Stimulated activated CD8-positive, alpha-beta memory T cell treated with anti-CD3 and anti-CD28 coated beads, Interleukin-2, amount 100 ng/mL, for 48 hours (primary cell): ENCODE data around the gene TARS2.

Experiments used
- DNase-seq, 2 donors: peaks; one replicate each; pipeline ENCODE4 v3.0.0-alpha.2; 2020; ENCODE audit warnings: low read depth in 2 of 2

TARS2 gene

GRCh38 chr1:150508982-150509381 is 21.8 kb downstream of the TARS2 start:
- no peak for DNase-seq

- DNase-seq: no peak
Observed at GRCh38 chr1:150511551-150511950, 24.3 kb downstream of the TARS2 start.

DNA sequence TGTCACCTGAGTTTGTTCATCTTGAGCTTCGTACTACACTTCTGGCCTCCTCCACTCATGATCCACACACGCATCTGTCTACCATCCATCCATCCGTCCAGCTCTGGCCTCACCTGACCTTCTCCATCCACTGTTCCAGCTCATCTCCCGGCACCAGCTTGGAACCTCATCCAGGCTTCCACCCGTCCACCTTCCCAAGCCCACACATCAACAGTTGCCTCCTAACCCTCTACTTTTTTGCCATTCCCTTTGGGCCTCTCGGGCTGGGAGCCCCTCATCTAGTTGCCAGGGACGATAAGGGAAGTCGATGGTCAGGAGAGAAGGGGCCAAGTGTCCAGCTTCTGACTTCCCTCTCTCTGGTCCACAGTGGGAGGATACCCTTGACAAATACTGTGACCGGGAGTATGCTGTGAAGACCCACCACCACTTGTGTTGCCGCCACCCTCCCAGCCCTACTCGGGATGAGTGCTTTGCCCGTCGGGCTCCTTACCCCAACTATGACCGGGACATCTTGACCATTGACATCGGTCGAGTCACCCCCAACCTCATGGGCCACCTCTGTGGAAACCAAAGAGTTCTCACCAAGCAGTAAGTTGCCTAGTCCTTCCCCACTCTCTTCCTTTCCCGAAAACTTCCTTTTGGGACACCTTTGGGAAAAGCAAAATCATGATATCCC is 24.9 kb downstream of the TARS2 start:
- DNase-seq: no peak

- no peak for DNase-seq
Observed at GRCh38 chr1:150512846-150513245, 25.6 kb downstream of the TARS2 start.

DNA sequence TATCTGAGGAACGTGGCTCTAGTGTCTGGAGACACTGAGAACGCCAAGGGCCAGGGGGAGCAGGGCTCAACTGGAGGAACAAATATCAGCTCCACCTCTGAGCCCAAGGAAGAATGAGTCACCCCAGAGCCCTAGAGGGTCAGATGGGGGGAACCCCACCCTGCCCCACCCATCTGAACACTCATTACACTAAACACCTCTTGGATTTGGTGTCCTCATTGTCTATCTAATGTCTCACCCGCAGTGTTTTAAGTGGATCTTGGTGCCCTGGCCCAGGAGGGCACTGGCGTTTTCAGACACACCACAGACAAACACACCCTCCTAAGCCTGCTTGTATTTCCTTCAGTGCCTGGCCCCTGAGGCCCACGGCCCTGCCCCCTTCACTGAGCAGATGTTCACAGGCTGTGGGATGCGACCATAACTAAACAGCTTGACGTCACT is 26.2 kb downstream of the TARS2 start:
- no peak for DNase-seq

GRCh38 chr1:150514260-150514659 is 27.0 kb downstream of the TARS2 start:
- DNase-seq: no peak

DNA sequence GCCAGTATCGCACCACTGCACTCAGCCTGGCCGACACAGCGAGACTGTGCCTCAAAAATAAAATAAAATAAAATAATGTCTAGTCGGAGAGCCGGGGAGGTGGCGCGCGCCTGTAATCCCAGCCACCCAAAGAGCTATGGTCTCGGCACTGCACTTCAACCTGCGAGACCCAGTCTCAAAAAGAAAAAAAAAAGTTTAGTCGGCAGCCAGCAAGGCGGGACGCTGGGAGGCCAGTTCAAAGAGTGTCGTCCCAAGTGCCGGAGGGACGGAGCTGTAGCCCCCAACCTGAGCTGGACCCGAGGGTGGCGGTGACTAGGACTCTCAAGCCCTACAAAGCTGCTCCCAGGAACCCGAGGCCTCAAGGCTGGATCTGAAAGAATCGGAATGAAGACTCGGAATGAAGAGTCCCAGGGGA is 27.7 kb downstream of the TARS2 start:
- no peak for DNase-seq

GRCh38 chr1:150515328-150516049 is 28.3 kb downstream of the TARS2 start, which contains the start of gene FALEC:
TSS of gene FALEC (plus strand) at chr1:150515752.
- peak; percentile 90 to 93 for DNase-seq

- no peak for DNase-seq
Observed at GRCh38 chr1:150516050-150516591, 28.9 kb downstream of the TARS2 start.

DNA sequence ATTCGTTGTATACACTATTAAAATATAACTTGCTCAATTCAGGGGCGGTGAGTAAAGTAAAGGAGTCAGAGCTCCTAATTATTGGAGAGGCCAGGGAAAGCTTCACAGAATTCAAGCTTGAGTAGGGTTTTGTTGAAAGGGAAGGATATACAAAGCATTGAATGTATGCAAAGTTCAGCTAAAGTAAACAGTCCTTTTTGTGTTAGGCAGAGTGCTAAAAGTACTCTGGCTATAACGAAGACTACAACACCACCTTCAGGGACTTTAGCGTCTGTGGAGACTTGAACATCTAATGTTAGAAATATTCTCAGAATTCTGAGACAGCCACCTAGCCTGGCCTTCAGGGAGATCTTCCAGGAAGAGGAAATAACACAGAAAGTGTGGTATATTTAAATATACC is 29.4 kb downstream of the TARS2 start:
- no peak for DNase-seq

GRCh38 chr1:150521196-150521968 is 34.2 kb downstream of the TARS2 start:
- no peak for DNase-seq

DNA sequence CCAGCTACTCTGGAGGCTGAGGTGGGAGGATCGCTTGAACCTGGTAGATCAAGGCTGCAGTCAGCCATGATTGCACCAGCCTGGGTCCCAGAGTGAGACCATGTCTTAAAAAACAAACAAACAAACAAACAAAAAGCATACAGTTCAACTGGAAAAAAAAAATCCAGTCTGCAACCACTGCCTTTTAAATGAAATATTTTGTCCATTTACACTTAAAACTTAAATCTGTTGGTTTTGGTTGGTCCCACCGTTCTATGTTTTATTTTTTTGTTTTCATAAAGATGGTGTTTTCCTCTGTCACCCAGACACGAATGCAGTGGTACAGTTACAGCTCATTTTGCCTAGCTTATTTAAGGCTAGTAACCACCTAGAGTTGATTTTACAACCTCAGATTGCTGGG is 38.1 kb downstream of the TARS2 start:
- DNase-seq: no peak

- no peak for DNase-seq
Observed at GRCh38 chr1:150528196-150528595, 41.0 kb downstream of the TARS2 start.

DNA sequence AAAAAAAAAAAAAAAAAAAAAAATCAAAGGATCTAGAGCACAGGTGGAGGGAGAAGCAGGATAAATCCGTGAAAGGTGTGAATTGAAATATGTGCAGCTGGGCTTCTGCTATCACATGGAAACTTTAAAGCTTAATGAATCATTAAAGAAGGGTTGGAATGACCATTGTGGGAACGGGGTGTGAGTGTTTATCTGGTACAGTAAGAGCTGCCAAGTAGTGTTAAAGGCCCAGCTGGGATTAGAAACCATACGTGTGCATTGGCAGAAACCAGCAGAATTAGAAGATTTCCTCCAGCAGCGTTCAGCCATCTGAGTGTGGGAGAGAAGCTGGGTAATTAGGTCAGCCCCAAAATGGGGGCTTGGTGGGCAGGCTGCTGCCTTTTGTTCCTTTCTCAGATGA is 41.8 kb downstream of the TARS2 start:
- no peak for DNase-seq

DNA sequence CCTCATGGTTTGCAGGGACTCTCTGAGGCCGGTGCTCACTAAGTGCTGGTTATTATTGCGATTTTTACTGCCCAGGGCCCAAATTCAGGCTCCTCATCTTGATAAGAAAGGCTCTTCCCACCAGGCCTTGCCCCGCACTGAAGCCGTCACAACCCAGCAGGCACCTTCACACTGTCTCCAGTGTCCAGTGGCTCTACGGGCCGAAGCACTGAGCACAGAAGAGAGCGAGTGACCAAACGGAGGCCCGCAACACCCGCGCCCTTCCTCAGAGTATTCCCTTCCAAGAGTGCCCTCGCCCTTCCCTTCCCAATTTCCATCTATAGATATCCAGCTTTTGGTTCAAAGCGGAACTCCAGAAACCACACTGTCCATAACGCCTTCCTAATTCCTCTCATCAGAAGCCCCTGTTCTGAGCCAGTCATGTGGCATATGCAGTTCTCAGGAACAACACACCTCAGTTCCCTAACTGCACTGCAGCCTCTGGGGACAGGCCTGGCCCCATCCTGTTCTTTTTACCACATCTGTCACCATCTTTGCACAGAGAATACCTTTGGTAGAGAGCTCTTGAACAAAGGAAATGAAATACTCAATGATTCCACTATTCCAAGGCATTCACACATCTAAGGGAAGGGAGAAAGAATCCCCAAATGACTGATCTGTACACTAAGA is 43.4 kb downstream of the TARS2 start:
- DNase-seq: no peak

- no peak for DNase-seq
Observed at GRCh38 chr1:150532860-150533259, 45.6 kb downstream of the TARS2 start.

DNA sequence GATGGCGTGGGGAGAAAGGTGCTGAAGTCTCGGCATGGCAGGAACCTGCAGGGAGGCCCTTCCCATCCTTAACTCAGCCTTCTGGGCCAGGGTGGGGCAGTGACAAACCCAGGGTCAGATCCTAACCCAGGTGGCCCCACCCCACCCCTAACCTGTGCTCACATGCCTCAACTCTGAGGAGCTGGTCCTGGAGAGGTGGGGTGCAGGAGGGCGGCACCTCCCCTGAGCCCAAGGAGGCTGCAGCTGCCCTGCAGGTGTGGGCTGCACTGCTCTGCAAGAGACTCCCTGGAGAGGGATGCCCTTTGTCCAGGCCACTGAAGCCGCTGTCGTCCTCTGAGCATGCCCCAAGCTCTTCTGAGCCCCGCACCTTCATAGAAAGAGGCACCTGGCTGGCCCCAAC is 46.8 kb downstream of the TARS2 start:
- no peak for DNase-seq

DNA sequence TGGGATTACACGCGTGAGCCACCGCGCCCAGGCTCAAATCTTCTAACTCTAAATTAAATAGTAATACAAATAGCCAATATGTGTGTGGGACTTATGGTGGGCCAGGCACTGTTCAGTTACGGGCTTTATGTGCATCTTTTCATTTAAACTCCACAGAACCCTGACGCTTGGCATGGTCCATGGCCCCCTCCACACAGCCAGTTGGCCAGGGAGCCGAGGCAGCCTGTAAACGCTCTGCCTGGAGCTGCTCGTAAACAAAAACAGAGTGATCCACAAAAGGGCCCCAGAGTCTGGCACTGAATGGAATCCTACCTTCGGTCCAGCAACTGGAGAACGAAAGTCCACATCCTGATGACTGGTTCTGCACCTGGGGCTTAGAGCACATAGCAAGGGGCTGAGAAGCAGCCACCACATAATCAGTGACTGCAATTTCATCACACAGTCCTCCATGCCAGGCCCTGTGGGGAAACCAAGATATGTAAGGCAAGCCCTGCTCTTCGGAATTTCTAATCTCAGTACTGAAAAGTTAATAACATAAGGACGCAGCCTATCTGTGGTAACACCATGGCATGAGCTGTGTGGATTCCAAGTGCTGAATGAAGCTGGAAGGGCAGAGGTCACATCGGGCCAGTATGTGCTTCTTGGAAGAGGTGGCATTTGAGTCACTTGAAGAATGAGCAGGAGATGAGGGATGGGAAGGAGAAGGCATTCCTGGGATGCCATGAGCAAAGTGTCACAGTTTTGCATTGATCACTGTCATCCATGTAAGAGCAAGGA is 48.5 kb downstream of the TARS2 start:
- no peak for DNase-seq

DNA sequence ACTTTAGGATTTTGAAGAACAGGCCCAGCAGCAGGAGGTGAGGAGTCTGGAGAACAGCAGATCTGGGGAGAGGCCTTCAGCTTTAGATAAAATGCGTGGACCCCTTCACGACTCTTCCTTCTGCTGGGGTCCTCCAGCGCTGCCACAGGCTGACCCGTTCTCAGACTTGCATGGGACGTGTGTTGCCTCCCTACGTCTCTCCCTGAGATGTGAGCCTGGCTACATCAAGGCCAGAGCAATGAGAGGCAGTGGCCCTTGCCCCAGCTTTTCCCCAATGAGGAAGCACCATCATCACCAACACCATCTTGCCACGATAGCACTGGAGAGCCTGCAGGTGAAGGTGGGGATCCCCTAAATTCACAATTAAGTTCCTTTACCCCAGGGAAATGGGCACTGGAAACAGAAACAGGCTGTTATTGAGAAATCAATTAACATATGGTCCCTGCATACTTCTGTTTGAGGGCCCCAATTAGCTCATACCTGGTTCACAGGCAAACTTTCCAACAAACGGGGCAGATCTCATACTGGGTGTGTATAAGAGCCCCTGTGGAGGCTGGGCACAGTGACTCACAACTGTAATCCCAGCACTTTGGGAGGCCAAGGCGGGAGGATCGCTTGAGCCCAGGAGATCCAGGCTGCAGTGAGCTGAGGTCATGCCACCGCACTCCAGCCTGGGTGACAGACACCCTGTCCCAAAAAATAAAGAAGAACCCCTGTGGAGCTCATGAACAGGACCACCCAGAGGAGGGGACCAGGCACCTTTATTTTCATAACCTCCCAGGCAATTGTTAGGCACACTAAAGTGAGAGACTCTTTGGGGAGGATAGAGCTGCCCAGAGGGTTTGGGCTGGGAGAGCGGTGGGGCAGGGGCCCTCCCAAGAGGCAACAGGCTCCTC is 49.9 kb downstream of the TARS2 start:
- DNase-seq: no peak
